Measurements from ENCODE around the gene IL3RA.
"Not testable (repeated sequence)": the region's sequence is repeated elsewhere in the genome, so short reads cannot be mapped to it uniquely, and the experiment has no call there.

The IL3RA gene

DNA sequence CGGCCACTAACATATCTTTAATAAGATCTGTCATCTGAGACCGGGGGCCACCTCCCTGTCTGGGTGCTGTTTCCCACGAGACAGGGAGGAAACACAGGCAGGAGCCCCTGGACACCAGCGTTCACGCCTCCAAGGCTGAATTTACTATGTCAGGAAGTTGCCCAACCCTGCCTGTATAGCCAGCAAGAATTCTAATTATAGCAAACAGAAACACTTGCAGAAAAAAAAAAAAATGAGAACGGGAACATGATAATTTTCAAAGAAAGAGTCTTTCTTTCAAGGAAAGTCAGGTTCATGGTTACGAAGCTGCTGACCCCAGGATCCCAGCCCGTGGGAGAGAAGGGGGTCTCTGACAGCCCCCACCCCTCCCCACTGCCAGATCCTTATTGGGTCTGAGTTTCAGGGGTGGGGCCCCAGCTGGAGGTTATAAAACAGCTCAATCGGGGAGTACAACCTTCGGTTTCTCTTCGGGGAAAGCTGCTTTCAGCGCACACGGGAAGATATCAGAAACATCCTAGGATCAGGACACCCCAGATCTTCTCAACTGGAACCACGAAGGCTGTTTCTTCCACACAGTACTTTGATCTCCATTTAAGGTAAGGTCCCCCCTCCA is at the start of gene IL3RA:
IL3RA (plus strand) TSS at position 455 of the 613 bp plus-strand sequence. CDS start 4,981 bp downstream, outside the sequence.
- DNase-seq (ENCODE audit: low spot score): no peak

DNA sequence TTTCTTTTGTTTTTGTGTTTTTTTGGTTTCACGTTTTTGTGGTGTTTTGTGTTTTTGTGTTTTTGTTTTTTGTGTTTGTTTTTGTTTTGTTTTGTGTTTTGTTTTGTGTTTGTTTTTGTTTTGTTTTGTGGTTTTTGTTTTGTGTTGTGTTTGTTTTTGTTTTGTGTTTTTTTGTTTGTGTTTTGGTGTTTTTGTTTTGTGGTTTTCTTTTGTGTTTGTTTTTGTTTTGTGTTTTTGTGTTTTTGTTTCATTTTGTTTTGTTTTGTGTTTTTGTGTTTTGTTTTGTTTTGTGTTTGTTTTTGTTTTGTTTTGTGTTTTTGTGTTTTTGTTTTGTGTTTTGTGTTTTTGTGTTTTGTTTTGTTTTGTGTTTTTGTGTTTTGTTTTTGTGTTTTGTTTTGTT is 47.0 kb upstream of the IL3RA start:
- DNase-seq (ENCODE audit: low spot score): no peak

GRCh38 chrX:1291110-1291740 is 45.4 kb upstream of the IL3RA start:
- no peak for DNase-seq (ENCODE audit: low spot score)

- DNase-seq (ENCODE audit: low spot score): no peak
These were observed 43.9 kb upstream of the IL3RA start for GRCh38 chrX:1292575-1293290.

DNA sequence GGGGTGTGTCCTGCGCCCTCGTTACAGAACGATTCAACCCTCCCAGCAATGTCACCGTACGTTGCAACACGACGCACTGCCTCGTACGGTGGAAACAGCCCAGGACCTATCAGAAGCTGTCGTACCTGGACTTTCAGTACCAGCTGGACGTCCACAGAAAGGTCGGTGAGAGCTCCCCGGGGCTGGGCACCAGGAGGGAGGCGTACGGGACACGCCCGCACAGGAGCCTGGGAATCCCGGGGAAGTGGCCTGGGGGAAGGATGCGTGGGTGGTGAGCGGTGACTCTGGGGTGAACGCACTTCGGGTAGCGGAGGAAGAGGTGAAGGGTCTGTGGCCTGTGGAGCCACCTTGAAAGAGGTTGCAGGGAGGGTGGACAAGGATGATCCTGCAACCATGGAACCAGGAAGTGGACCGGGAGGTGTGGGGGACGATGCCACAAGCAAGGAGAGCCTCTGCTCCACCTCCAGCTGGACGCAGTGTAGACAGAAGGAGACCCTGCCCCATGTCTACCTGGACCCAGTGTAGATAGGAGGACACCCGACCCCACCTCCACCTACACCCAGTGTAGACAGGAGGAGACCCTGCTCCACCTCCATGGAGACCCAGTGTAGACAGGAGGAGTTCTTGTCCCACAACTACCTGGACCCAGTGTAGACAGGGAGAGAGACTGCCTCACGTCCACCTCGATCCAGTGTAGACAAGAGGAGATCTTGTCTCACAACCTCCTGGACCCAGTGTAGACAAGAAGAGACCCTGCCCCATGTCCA is 42.1 kb upstream of the IL3RA start:
- DNase-seq (ENCODE audit: low spot score): no peak

- no peak for DNase-seq (ENCODE audit: low spot score)
These were observed 41.0 kb upstream of the IL3RA start for GRCh38 chrX:1295550-1295949.

DNA sequence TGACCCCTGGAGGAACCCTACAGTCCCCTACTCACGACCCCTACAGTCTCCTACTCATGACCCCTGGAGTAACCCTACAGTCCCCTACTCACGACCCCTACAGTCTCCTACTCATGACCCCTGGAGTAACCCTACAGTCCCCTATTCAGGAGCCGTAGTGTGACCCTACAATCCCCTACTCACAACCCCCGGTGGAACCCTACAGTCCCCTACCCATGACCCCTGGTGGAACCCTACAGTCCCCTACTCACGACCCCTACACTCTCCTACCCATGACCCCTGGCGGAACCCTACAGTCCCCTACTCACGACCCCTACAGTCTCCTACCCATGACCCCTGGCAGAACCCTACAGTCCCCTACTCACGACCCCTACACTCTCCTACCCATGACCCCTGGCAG is 39.0 kb upstream of the IL3RA start:
- not testable (repeated sequence) for DNase-seq (ENCODE audit: low spot score)

DNA sequence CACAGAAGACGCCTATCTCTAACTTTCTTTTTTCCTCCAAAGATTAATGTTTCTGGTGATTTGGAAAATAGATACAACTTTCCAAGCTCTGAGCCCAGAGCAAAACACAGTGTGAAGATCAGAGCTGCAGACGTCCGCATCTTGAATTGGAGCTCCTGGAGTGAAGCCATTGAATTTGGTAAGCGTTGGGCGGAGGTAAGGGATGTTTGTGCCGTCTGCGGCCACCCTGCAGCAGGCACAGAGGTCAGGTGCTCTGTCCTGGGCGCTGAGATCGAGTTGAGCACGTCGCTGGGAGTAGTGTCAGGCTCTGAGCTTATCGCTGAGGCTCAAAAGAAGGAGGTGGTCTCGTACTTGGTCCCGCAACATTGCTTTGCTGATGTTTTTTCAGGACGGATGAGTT is 36.1 kb upstream of the IL3RA start:
- DNase-seq (ENCODE audit: low spot score): no peak

DNA sequence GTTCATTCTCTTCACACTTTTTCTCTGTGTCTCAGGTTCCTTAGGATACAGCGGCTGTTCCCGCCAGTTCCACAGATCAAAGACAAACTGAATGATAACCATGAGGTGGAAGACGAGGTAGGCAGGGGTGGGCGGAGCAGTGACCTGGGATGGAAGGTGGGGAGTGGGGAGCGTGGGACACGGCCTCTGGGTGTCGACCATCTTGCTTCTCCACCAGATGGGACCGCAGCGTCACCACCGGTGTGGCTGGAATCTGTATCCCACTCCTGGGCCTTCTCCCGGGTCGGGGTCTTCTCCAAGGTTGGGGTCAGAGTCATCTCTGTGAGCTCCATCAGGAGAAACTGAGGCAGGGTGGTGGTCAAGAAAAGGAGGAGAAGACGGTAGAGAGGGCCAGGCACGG is 31.2 kb upstream of the IL3RA start:
- DNase-seq (ENCODE audit: low spot score): no peak

- DNase-seq (ENCODE audit: low spot score): no peak
These were observed 29.5 kb upstream of the IL3RA start for GRCh38 chrX:1306909-1307625.

DNA sequence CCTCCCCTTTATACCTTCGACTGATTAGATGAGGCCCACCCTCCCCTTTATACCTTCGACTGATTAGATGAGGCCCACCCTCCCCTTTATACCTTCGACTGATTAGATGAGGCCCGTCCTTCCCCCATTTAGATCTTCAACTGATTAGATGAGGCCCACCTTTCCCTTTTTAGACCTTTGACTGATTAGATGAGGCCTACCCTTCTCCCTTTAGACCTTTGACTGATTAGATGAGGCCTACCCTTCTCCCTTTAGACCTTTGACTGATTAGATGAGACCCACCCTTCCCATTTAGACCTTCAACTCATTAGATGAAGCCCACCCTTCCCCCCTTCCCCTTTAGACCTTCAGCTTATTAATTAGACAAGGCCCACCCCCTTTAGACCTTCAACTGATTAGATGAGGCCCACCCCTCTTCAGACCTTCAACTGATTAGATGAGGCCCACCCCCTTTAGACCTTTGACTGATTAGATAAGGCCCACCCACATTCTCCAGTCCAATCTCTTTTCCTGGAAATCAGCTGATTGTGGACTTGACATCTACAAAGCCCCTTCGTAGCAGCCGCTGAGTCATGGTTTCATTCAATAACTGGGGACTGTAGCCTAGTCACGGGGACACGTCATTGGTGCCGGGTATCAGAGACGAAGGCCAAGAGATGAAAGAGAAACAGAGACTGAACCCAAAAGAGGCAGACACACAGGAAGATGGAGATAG is 28.8 kb upstream of the IL3RA start:
- no peak for DNase-seq (ENCODE audit: low spot score)

GRCh38 chrX:1308476-1308875 is 28.1 kb upstream of the IL3RA start:
- no peak for DNase-seq (ENCODE audit: low spot score)

GRCh38 chrX:1308917-1309316 is 27.7 kb upstream of the IL3RA start:
- DNase-seq (ENCODE audit: low spot score): not testable (repeated sequence)

DNA sequence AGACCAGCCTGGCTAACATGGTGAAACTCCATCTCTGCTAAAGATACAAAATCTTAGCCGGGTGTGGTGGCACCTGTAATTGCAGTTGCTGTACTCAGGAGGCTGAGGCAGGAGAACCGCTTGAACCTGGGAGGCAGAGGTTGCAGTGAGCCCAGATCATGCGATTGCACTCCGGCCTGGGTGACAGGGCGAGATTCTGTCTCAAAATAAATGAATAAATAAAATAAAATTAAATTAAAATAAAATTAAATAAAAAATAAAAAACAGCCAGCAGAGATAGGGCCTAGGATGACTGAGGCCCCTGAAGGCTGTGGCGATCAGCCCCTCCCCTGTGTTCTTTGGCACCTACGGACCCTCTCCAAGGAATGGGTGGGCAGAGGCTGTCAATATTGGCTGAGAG is 22.8 kb upstream of the IL3RA start:
- DNase-seq (ENCODE audit: low spot score): no peak

GRCh38 chrX:1316527-1316926 is 20.1 kb upstream of the IL3RA start:
- DNase-seq (ENCODE audit: low spot score): no peak

DNA sequence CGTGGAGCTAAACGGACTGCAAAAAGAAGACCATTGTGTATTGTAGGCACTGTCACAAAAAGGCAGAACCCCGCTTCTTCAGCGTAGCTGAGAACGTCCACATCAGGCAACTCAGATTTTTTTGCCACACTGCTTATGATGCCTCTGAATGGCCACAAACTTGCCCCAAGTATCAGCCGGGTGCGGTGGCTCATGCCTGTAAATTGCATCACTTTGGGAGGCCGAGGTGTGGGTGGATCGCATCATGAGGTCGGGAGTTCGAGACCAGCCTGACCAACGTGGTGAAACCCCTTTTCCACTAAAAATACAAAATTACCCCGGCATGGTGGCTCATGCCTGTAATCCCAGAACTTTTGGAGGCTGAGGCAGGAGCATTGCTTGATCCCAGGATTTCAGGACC is 14.9 kb upstream of the IL3RA start:
- no peak for DNase-seq (ENCODE audit: low spot score)

DNA sequence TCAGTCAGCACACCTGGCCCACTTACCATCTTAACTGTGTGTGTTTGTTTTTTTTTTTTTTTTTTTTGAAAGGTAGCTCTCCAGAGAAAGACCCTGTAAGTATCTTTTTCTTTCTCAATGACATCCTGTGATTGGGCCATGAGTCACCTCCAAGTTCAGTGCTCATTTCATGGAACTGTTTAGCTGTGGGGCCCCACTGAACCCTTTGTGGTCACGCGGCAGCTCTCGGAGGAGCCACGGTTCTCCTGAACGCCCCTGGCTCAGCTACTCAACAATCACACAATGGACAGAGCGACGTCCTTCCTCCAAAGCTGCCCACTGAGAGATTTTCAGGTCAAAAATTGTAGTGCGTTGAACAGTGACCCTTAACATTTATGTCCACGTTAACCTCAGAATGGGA is 14.2 kb upstream of the IL3RA start:
- no peak for DNase-seq (ENCODE audit: low spot score)

DNA sequence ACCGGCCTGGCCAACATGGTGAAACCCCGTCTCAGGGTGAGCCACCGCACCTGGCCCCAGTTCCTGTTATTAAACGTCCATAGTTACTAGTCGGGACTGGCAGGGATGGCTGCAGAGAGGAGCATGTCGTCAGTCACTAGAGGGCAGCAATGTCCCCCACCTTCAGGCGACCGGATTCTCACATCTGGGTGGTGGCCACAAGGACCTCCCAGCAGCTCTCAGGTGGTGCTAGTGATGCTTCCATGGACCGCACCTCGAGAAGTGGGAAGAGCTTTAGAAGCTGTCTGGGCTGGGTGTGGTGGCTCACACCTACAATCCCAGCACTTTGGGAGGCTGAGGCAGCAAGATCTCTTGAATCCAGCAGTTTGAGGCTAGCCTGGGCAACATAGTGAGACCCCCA is 13.3 kb upstream of the IL3RA start:
- DNase-seq (ENCODE audit: low spot score): peak; percentile 77

GRCh38 chrX:1325515-1326116 is 11.0 kb upstream of the IL3RA start:
- no peak for DNase-seq (ENCODE audit: low spot score)

GRCh38 chrX:1327651-1328304 is 8.8 kb upstream of the IL3RA start:
- DNase-seq (ENCODE audit: low spot score): no peak

Data from D341Med (cell line).